ENCODE data around the gene ATP5ME. TPM values are rescaled to one million over a fixed set of nuclear protein-coding genes. Genes with fewer than 3 reads are reported as not detected.

Gene ATP5ME
- total and polyA plus RNA-seq, 2 of the 13 experiments (the other 11 are each of a cell fraction or from before 2014, with no cell fraction given): 305 to 753 TPM

DNA sequence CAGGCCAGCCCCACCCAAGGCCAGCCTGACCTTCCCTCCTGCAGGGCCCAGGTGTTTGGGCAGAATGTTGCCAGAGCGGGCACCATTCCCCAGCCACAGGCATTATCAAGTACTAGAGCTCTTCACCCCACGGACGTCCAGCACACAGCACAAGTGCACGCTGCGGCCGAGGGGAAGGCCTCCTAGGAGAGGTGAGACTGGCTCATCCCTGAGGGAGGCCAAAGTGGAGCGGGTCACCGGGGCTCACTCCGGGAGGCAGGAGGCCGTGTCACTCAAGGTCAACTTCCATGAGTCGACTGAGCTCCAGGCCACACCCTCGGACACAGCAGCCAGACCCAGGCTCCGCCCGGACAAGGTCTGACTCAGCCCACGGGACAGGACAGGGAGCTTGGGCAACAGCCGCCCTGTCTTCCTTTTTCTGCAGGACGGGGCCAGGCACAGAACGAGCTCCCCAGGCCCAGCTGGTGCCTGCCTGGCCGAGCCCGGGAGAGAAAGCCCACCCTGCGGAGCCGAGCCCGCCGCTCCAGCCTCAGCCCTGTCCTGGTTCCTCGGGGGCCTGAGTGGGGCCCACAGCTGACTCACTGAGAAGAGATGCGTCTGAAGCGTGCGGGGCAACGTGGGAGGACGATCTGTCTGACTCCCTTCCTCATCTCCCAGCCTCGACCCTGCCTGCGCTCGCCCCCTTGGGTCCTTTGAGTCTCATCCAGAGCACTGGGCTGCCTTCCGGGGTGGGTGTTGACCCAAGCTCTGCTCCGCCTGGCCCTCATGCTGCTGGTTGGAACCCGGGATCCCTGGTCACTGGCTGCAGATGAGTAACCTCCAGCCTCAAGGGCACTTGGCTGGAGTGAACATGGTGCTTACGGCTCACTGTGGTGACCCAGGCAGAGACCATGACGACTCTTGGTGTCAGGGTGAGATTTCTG lies 13.2 kb upstream of the ATP5ME start (continued):
- TF ChIP-seq NCOA5 (CRISPR knock-in tag; IDR thresholded peaks at IDR 0.05) (no peak), SMYD3 (CRISPR knock-in tag; IDR thresholded peaks at IDR 0.05) (peak; percentile 10; the same call in 1 of the 2 replicates), ZNF451 (CRISPR knock-in tag; IDR thresholded peaks at IDR 0.05) (no peak), RFX1 (IDR thresholded peaks at IDR 0.05) (no peak), ZNF33A (CRISPR knock-in tag; IDR thresholded peaks at IDR 0.05; ENCODE audit: borderline replicate concordance) (no peak), ZNF138 (CRISPR knock-in tag; IDR thresholded peaks at IDR 0.05; ENCODE audit: low read depth) (no peak), ARNT2 (CRISPR knock-in tag; IDR thresholded peaks at IDR 0.05; ENCODE audit: low read depth) (0 out of 2 replicates have a peak, but pooled peaks have one; percentile 13), TCF7 (IDR thresholded peaks at IDR 0.05; ENCODE audit: low read depth) (no peak), ZNF652 (CRISPR knock-in tag; IDR thresholded peaks at IDR 0.05; ENCODE audit: borderline replicate concordance, low read depth) (no peak), ZNF441 (CRISPR knock-in tag; IDR thresholded peaks at IDR 0.05; ENCODE audit: borderline replicate concordance) (no peak), CEBPB (IDR thresholded peaks at IDR 0.05; ENCODE audit: borderline replicate concordance, low read depth, low read length) (peak; percentile 80), ZBTB44 (CRISPR knock-in tag; IDR thresholded peaks at IDR 0.05) (no peak), ZNF136 (CRISPR knock-in tag; IDR thresholded peaks at IDR 0.05; ENCODE audit: low read depth) (no peak), ZNF891 (CRISPR knock-in tag; IDR thresholded peaks at IDR 0.05) (peak; percentile 15; the same call in 1 of the 2 replicates), NKX3-1 (CRISPR knock-in tag; IDR thresholded peaks at IDR 0.05) (peak; percentile 70; the same call in 1 of the 2 replicates)
- TF ChIP-seq, protein P1, sequence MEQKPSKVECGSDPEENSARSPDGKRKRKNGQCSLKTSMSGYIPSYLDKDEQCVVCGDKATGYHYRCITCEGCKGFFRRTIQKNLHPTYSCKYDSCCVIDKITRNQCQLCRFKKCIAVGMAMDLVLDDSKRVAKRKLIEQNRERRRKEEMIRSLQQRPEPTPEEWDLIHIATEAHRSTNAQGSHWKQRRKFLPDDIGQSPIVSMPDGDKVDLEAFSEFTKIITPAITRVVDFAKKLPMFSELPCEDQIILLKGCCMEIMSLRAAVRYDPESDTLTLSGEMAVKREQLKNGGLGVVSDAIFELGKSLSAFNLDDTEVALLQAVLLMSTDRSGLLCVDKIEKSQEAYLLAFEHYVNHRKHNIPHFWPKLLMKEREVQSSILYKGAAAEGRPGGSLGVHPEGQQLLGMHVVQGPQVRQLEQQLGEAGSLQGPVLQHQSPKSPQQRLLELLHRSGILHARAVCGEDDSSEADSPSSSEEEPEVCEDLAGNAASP (CRISPR knock-in tag; IDR thresholded peaks at IDR 0.05; ENCODE audit: borderline replicate concordance): peak; percentile 92
- TF ChIP-seq, protein P2, sequence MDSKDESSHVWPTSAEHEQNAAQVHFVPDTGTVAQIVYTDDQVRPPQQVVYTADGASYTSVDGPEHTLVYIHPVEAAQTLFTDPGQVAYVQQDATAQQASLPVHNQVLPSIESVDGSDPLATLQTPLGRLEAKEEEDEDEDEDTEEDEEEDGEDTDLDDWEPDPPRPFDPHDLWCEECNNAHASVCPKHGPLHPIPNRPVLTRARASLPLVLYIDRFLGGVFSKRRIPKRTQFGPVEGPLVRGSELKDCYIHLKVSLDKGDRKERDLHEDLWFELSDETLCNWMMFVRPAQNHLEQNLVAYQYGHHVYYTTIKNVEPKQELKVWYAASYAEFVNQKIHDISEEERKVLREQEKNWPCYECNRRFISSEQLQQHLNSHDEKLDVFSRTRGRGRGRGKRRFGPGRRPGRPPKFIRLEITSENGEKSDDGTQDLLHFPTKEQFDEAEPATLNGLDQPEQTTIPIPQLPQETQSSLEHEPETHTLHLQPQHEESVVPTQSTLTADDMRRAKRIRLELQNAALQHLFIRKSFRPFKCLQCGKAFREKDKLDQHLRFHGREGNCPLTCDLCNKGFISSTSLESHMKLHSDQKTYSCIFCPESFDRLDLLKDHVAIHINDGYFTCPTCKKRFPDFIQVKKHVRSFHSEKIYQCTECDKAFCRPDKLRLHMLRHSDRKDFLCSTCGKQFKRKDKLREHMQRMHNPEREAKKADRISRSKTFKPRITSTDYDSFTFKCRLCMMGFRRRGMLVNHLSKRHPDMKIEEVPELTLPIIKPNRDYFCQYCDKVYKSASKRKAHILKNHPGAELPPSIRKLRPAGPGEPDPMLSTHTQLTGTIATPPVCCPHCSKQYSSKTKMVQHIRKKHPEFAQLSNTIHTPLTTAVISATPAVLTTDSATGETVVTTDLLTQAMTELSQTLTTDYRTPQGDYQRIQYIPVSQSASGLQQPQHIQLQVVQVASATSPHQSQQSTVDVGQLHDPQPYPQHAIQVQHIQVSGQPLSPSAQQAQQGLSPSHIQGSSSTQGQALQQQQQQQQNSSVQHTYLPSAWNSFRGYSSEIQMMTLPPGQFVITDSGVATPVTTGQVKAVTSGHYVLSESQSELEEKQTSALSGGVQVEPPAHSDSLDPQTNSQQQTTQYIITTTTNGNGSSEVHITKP (CRISPR knock-in tag; IDR thresholded peaks at IDR 0.05; ENCODE audit: low read depth): no peak

Data from HepG2 (cell line).